ENCODE data around the gene SLC7A1. TPM values are rescaled to one million over a fixed set of nuclear protein-coding genes. Genes with fewer than 3 reads are reported as not detected.

Gene SLC7A1
- total RNA-seq, 2 experiments from 2014 or later, result 11.3 to 12.3 TPM

- no peak overlapping the region for H3K27ac ChIP-seq (ENCODE audit: low read depth in 1 of 2, low read length in 2 of 2)
- no peak for TF ChIP-seq CTCF (IDR thresholded peaks at IDR 0.05)
- peaks cover 5% of the 10 kb centered on the region for H3K4me1 ChIP-seq (ENCODE audit: insufficient read depth, low read length)
- no peak overlapping the region for H3K4me3 ChIP-seq (ENCODE audit: low read length)
- peaks cover 3% of the 10 kb centered on the region for H3K36me3 Mint-ChIP-seq (ENCODE audit: low read depth)
- H3K9me3 ChIP-seq (ENCODE audit: control insufficient read depth in 1 of 2, insufficient read depth in 1 of 2, low read length in 2 of 2), result no peaks in the 10 kb centered on the region
- no peak for ATAC-seq (ENCODE audit: poor library complexity)
- H3K4me3 Mint-ChIP-seq, result no peak overlapping the region
- no peaks in the 10 kb centered on the region for H3K27me3 Mint-ChIP-seq
- intact Hi-C loops (cut with DNase I, micrococcal nuclease), result no loop called here
- no peaks in the 10 kb centered on the region for H3K27me3 ChIP-seq (ENCODE audit: control insufficient read depth in 1 of 2, insufficient read depth in 2 of 2, low read length in 2 of 2)
- ChIA-PET CTCF (no interaction called here), POLR2A (no interaction called here)
- no peak for DNase-seq
- H3K27ac Mint-ChIP-seq, result no peak overlapping the region
- H3K36me3 ChIP-seq (ENCODE audit: insufficient read depth, low read length), result no peaks in the 10 kb centered on the region
- no peaks in the 10 kb centered on the region for H3K9me3 Mint-ChIP-seq
- peaks cover 63% of the 10 kb centered on the region for H3K4me1 Mint-ChIP-seq (ENCODE audit: low read depth)
Observed at GRCh38 chr13:29572575-29572974, 22.9 kb downstream of the SLC7A1 start.

GRCh38 chr13:29571876-29572570 lies 23.5 kb downstream of the SLC7A1 start:
- H3K9me3 ChIP-seq (ENCODE audit: control insufficient read depth in 1 of 2, insufficient read depth in 1 of 2, low read length in 2 of 2), result no peaks in the 10 kb centered on the region
- Mint-ChIP-seq H3K27ac (no peak overlapping the region), H3K36me3 (ENCODE audit: low read depth) (peaks cover 3% of the 10 kb centered on the region), H3K4me3 (no peak overlapping the region), H3K4me1 (ENCODE audit: low read depth) (peaks cover 63% of the 10 kb centered on the region), H3K27me3 (no peaks in the 10 kb centered on the region), H3K9me3 (no peaks in the 10 kb centered on the region)
- H3K4me1 ChIP-seq (ENCODE audit: insufficient read depth, low read length), result peaks cover 5% of the 10 kb centered on the region
- ChIA-PET CTCF (no interaction called here), POLR2A (no interaction called here)
- DNase-seq (no peak), ATAC-seq (ENCODE audit: poor library complexity) (no peak)
- H3K27ac ChIP-seq (ENCODE audit: low read depth in 1 of 2, low read length in 2 of 2), result no peak overlapping the region
- H3K27me3 ChIP-seq (ENCODE audit: control insufficient read depth in 1 of 2, insufficient read depth in 2 of 2, low read length in 2 of 2), result no peaks in the 10 kb centered on the region
- intact Hi-C loops (cut with DNase I, micrococcal nuclease), result no loop called here
- TF ChIP-seq CTCF (IDR thresholded peaks at IDR 0.05), result no peak
- H3K36me3 ChIP-seq (ENCODE audit: insufficient read depth, low read length), result no peaks in the 10 kb centered on the region
- no peak overlapping the region for H3K4me3 ChIP-seq (ENCODE audit: low read length)

- H3K27me3 ChIP-seq (ENCODE audit: control insufficient read depth in 1 of 2, insufficient read depth in 2 of 2, low read length in 2 of 2), result no peaks in the 10 kb centered on the region
- ATAC-seq (ENCODE audit: poor library complexity) (no peak), DNase-seq (no peak)
- intact Hi-C loops (cut with DNase I, micrococcal nuclease), result no loop called here
- ChIA-PET POLR2A (no interaction called here), CTCF (no interaction called here)
- Mint-ChIP-seq H3K4me3 (no peak overlapping the region), H3K27ac (no peak overlapping the region), H3K9me3 (no peaks in the 10 kb centered on the region), H3K36me3 (ENCODE audit: low read depth) (no peaks in the 10 kb centered on the region), H3K27me3 (no peaks in the 10 kb centered on the region), H3K4me1 (ENCODE audit: low read depth) (peaks cover 71% of the 10 kb centered on the region)
- no peak overlapping the region for H3K27ac ChIP-seq (ENCODE audit: low read depth in 1 of 2, low read length in 2 of 2)
- TF ChIP-seq CTCF (IDR thresholded peaks at IDR 0.05), result no peak
- H3K36me3 ChIP-seq (ENCODE audit: insufficient read depth, low read length), result no peaks in the 10 kb centered on the region
- H3K4me1 ChIP-seq (ENCODE audit: insufficient read depth, low read length), result peaks cover 7% of the 10 kb centered on the region
- no peaks in the 10 kb centered on the region for H3K9me3 ChIP-seq (ENCODE audit: control insufficient read depth in 1 of 2, insufficient read depth in 1 of 2, low read length in 2 of 2)
- no peak overlapping the region for H3K4me3 ChIP-seq (ENCODE audit: low read length)
Observed at GRCh38 chr13:29570051-29570654, 25.3 kb downstream of the SLC7A1 start.

All from CD4-positive, alpha-beta T cell (primary cell).